Karpas-422 (cell line): Measurements from ENCODE around the gene SMYD3. TPM values are rescaled to one million over a fixed set of nuclear protein-coding genes. Genes with fewer than 3 reads are reported as not detected.

Source experiments
- DNase-seq: peaks from one replicate; pipeline ENCODE4 v3.0.0-alpha.2; 2015
- H2AFZ ChIP-seq: fragments of 200-600 bp; sonication (generic); 2 replicates; pipeline ENCODE4 v1.6.1; 2014; ENCODE audit warnings: antibody characterized with exemption, low read length, mixed read lengths
- H3K27ac ChIP-seq: fragments of 200-600 bp; sonication (generic); 2 replicates; pipeline ENCODE4 v1.5.1; 2014; ENCODE audit warnings: mild to moderate bottlenecking, low read length, moderate library complexity
- H3K27me3 ChIP-seq: fragments of 200-600 bp; sonication (generic); 2 replicates; pipeline ENCODE4 v1.6.1; 2014; ENCODE audit warnings: low read length, mixed read lengths
- H3K36me3 ChIP-seq: fragments of 200-600 bp; sonication (generic); 2 replicates; pipeline ENCODE4 v1.6.1; 2014; ENCODE audit warnings: low read length, mixed read lengths; ENCODE audit not compliant: insufficient read depth
- H3K4me1 ChIP-seq: fragments of 200-600 bp; sonication (generic); 2 replicates; pipeline ENCODE4 v1.6.1; 2014; ENCODE audit warnings: mild to moderate bottlenecking, low read length, mixed read lengths
- H3K4me2 ChIP-seq: fragments of 200-600 bp; sonication (generic); 2 replicates; pipeline ENCODE4 v1.6.1; 2014; ENCODE audit warnings: low read length, low read depth, mild to moderate bottlenecking; ENCODE audit not compliant: poor library complexity, severe bottlenecking
- H3K4me3 ChIP-seq: fragments of 200-600 bp; sonication (generic); 2 replicates; pipeline ENCODE4 v1.5.1; 2014; ENCODE audit warnings: mild to moderate bottlenecking, antibody characterized with exemption, low read length, mixed read lengths
- H3K79me2 ChIP-seq: fragments of 200-600 bp; sonication (generic); 2 replicates; pipeline ENCODE4 v1.6.1; 2014; ENCODE audit warnings: mild to moderate bottlenecking, low read length, mixed read lengths
- H3K9ac ChIP-seq: fragments of 200-600 bp; sonication (generic); 2 replicates; pipeline ENCODE4 v1.6.0; 2014; ENCODE audit warnings: low read length
- H3K9me2 ChIP-seq: fragments of 200-600 bp; sonication (generic), shearing (Covaris generic); replicated peaks from 2 replicates; pipeline ENCODE4 v1.6.0; 2014; ENCODE audit warnings: mild to moderate bottlenecking, low read length, moderate library complexity; ENCODE audit not compliant: insufficient read depth
- H3K9me3 ChIP-seq: fragments of 300-700, 200-600 bp; sonication (generic); 2 replicates; pipeline ENCODE4 v1.6.1; 2014; ENCODE audit warnings: low read length, mixed read lengths
- H4K20me1 ChIP-seq: fragments of 200-600 bp; sonication (generic); 2 replicates; pipeline ENCODE4 v1.6.1; 2014; ENCODE audit warnings: mild to moderate bottlenecking, antibody characterized with exemption, low read length, low read depth; ENCODE audit not compliant: insufficient read depth
- total RNA-seq: library from RNA; depleted of rRNA; stranded (reverse); fragments of >200 nt; shearing (Covaris generic); gene quantifications from 2 replicates; pipeline ENCODE4 v1.2.3, GENCODE V29; 2014; ENCODE audit warnings: low replicate concordance

The SMYD3 gene
- total RNA-seq, 1 experiment from 2014 or later: 67.1 TPM

GRCh38 chr1:245840971-245841370, 666.1 kb downstream of the SMYD3 start:
- Histone ChIP-seq H3K9me2 (no peaks in the 10 kb centered on the region), H3K9me3 (no peaks in the 10 kb centered on the region)
- DNase-seq: no peak

GRCh38 chr1:245837718-245838117, 669.4 kb downstream of the SMYD3 start:
- Histone ChIP-seq H3K4me3 (no peak overlapping the region), H3K36me3 (no peaks in the 10 kb centered on the region), H3K4me2 (no peak overlapping the region), H3K9me2 (no peaks in the 10 kb centered on the region), H4K20me1 (no peaks in the 10 kb centered on the region), H3K9me3 (no peaks in the 10 kb centered on the region), H3K79me2 (no peaks in the 10 kb centered on the region), H3K4me1 (peaks cover 11% of the 10 kb centered on the region), H3K27me3 (no peaks in the 10 kb centered on the region), H2AFZ (no peak overlapping the region), H3K9ac (no peak overlapping the region), H3K27ac (no peak overlapping the region)
- DNase-seq: no peak

More at GRCh38 chr1:245840971-245841370, 666.1 kb downstream of the SMYD3 start:
- H3K9ac ChIP-seq: no peak overlapping the region
- no peak overlapping the region for H2AFZ ChIP-seq
- 0 out of 2 replicates have a peak overlapping the region, but pooled peaks have one; percentile 20 for H3K27ac ChIP-seq
- H4K20me1 ChIP-seq: no peaks in the 10 kb centered on the region
- H3K27me3 ChIP-seq: no peaks in the 10 kb centered on the region
- H3K79me2 ChIP-seq: no peaks in the 10 kb centered on the region
- no peak overlapping the region for H3K4me2 ChIP-seq
- peaks cover 11% of the 10 kb centered on the region for H3K4me1 ChIP-seq
- H3K36me3 ChIP-seq: no peaks in the 10 kb centered on the region
- no peak overlapping the region for H3K4me3 ChIP-seq

- Histone ChIP-seq H2AFZ (no peak overlapping the region), H3K4me3 (no peak overlapping the region), H3K4me1 (peaks cover 5% of the 10 kb centered on the region), H3K4me2 (no peak overlapping the region), H3K36me3 (no peaks in the 10 kb centered on the region), H3K9me2 (no peaks in the 10 kb centered on the region), H3K79me2 (no peaks in the 10 kb centered on the region), H3K27ac (no peak overlapping the region), H3K9ac (no peak overlapping the region), H4K20me1 (no peaks in the 10 kb centered on the region), H3K9me3 (no peaks in the 10 kb centered on the region), H3K27me3 (no peaks in the 10 kb centered on the region)
- no peak for DNase-seq
These were observed 671.7 kb downstream of the SMYD3 start for GRCh38 chr1:245835386-245835785.

- H3K9ac ChIP-seq: no peak overlapping the region
- DNase-seq: no peak
- no peak overlapping the region for H2AFZ ChIP-seq
- H3K27me3 ChIP-seq: no peaks in the 10 kb centered on the region
- no peaks in the 10 kb centered on the region for H3K36me3 ChIP-seq
- peaks cover 11% of the 10 kb centered on the region for H3K4me1 ChIP-seq
- H3K4me3 ChIP-seq: no peak overlapping the region
- H3K79me2 ChIP-seq: no peaks in the 10 kb centered on the region
- H3K4me2 ChIP-seq: no peak overlapping the region
- no peaks in the 10 kb centered on the region for H3K9me2 ChIP-seq
- no peaks in the 10 kb centered on the region for H4K20me1 ChIP-seq
- no peak overlapping the region for H3K27ac ChIP-seq
- no peaks in the 10 kb centered on the region for H3K9me3 ChIP-seq
These were observed 673.1 kb downstream of the SMYD3 start for GRCh38 chr1:245834002-245834401.

- H3K4me3 ChIP-seq: no peak overlapping the region
- H2AFZ ChIP-seq: no peak overlapping the region
- DNase-seq: no peak
These were observed 674.1 kb downstream of the SMYD3 start for GRCh38 chr1:245832771-245833527.

GRCh38 chr1:245831518-245831917, 675.6 kb downstream of the SMYD3 start:
- Histone ChIP-seq H3K9me3 (no peaks in the 10 kb centered on the region), H3K79me2 (no peaks in the 10 kb centered on the region), H3K9ac (no peak overlapping the region), H3K27me3 (no peaks in the 10 kb centered on the region), H3K27ac (no peak overlapping the region), H3K9me2 (no peaks in the 10 kb centered on the region), H3K36me3 (no peaks in the 10 kb centered on the region), H4K20me1 (no peaks in the 10 kb centered on the region), H3K4me3 (no peak overlapping the region), H3K4me2 (no peak overlapping the region), H2AFZ (no peak overlapping the region), H3K4me1 (peaks cover 12% of the 10 kb centered on the region)
- DNase-seq: no peak

More at GRCh38 chr1:245832771-245833527, 674.1 kb downstream of the SMYD3 start:
- H3K27ac ChIP-seq: no peak overlapping the region
- H3K9me3 ChIP-seq: no peaks in the 10 kb centered on the region
- peaks cover 12% of the 10 kb centered on the region for H3K4me1 ChIP-seq
- H3K36me3 ChIP-seq: no peaks in the 10 kb centered on the region
- H3K27me3 ChIP-seq: no peaks in the 10 kb centered on the region
- no peaks in the 10 kb centered on the region for H4K20me1 ChIP-seq
- H3K9me2 ChIP-seq: no peaks in the 10 kb centered on the region
- H3K79me2 ChIP-seq: no peaks in the 10 kb centered on the region
- no peak overlapping the region for H3K9ac ChIP-seq
- no peak overlapping the region for H3K4me2 ChIP-seq

- DNase-seq: no peak
- Histone ChIP-seq H3K27ac (no peak overlapping the region; the same call in 1 of the 2 replicates), H3K36me3 (no peaks in the 10 kb centered on the region), H3K4me3 (no peak overlapping the region), H3K79me2 (no peaks in the 10 kb centered on the region), H3K4me1 (peaks cover 12% of the 10 kb centered on the region), H3K4me2 (no peak overlapping the region), H2AFZ (no peak overlapping the region), H3K9ac (no peak overlapping the region), H4K20me1 (no peaks in the 10 kb centered on the region), H3K27me3 (no peaks in the 10 kb centered on the region), H3K9me3 (no peaks in the 10 kb centered on the region), H3K9me2 (no peaks in the 10 kb centered on the region)
These were observed 677.3 kb downstream of the SMYD3 start for GRCh38 chr1:245829826-245830225.

- Histone ChIP-seq H3K4me3 (no peak overlapping the region), H3K36me3 (no peaks in the 10 kb centered on the region), H3K4me2 (no peak overlapping the region), H3K9me2 (no peaks in the 10 kb centered on the region), H4K20me1 (no peaks in the 10 kb centered on the region), H3K4me1 (peaks cover 12% of the 10 kb centered on the region), H3K27me3 (no peaks in the 10 kb centered on the region), H3K79me2 (no peaks in the 10 kb centered on the region), H3K9ac (no peak overlapping the region), H3K9me3 (no peaks in the 10 kb centered on the region), H2AFZ (no peak overlapping the region), H3K27ac (peak overlapping the region; percentile 9)
- DNase-seq: no peak
These were observed 677.9 kb downstream of the SMYD3 start for GRCh38 chr1:245829194-245829593.
